AG09319 (cell line): ENCODE measurements around the gene DNAH14.
A peak's percentile ranks its signal among the peaks of the same experiment; 100 is the strongest.
"Not testable (repeated sequence)": the region's sequence is repeated elsewhere in the genome, so short reads cannot be mapped to it uniquely, and the experiment has no call there.

ENCODE experiments used
- DNase-seq: peaks from one replicate; pipeline ENCODE4 v3.0.0-alpha.2; 2010; ENCODE audit warnings: low read depth; ENCODE audit errors: extremely low read depth
- CTCF ChIP-seq: IDR thresholded peaks from 2 replicates; pipeline ENCODE4 v1.5.1; 2011; ENCODE audit warnings: low read depth, mild to moderate bottlenecking, inconsistent platforms, low read length, moderate library complexity

DNAH14 gene

GRCh38 chr1:225329041-225329440 lies 399.6 kb downstream of the DNAH14 start:
- no peak for TF ChIP-seq CTCF
- no peak for DNase-seq

- DNase-seq = not testable (repeated sequence)
Measured at GRCh38 chr1:225329996-225330395, 400.5 kb downstream of the DNAH14 start.

- DNase-seq = no peak
- TF ChIP-seq CTCF = no peak
Measured at GRCh38 chr1:225332686-225333085, 403.2 kb downstream of the DNAH14 start.

GRCh38 chr1:225335098-225335778 lies 405.8 kb downstream of the DNAH14 start:
- DNase-seq = not testable (repeated sequence)

GRCh38 chr1:225338545-225338944 lies 409.1 kb downstream of the DNAH14 start:
- TF ChIP-seq CTCF = no peak
- DNase-seq = no peak

GRCh38 chr1:225341642-225342041 lies 412.2 kb downstream of the DNAH14 start:
- DNase-seq = no peak
- TF ChIP-seq CTCF = no peak

GRCh38 chr1:225342695-225343094 lies 413.2 kb downstream of the DNAH14 start:
- TF ChIP-seq CTCF = no peak

GRCh38 chr1:225343618-225344017 lies 414.1 kb downstream of the DNAH14 start:
- TF ChIP-seq CTCF = peak; percentile 5
- no peak for DNase-seq

More at GRCh38 chr1:225342695-225343094, 413.2 kb downstream of the DNAH14 start:
- DNase-seq = no peak
